Retinal pigment epithelial cell (primary cell): Measurements from ENCODE around the gene KLHL22.

Experiments used
- DNase-seq: peaks from one replicate; pipeline ENCODE4 v3.0.0-alpha.2; 2010; ENCODE audit warnings: low read depth
- H3K4me3 ChIP-seq: 2 replicates; pipeline ENCODE4 v1.5.1; 2011; ENCODE audit warnings: mild to moderate bottlenecking, low read length, control low read depth, moderate library complexity
- CTCF ChIP-seq: conservative IDR thresholded peaks from 2 replicates; pipeline ENCODE4 v1.5.1; 2011; ENCODE audit warnings: low read depth, low read length, control low read depth, inconsistent platforms

KLHL22 gene

GRCh38 chr22:20424932-20425565, 70.5 kb downstream of the KLHL22 start:
- TF ChIP-seq CTCF: no peak
- no peak for DNase-seq
- no peak overlapping the region for H3K4me3 ChIP-seq

GRCh38 chr22:20424568-20424931, 71.0 kb downstream of the KLHL22 start:
- H3K4me3 ChIP-seq: no peak overlapping the region
- no peak for TF ChIP-seq CTCF
- DNase-seq: no peak

GRCh38 chr22:20423906-20424551, 71.6 kb downstream of the KLHL22 start:
- no peak overlapping the region for H3K4me3 ChIP-seq
- no peak for DNase-seq
- no peak for TF ChIP-seq CTCF

GRCh38 chr22:20423008-20423905, 72.3 kb downstream of the KLHL22 start:
- no peak for TF ChIP-seq CTCF
- DNase-seq: no peak
- no peak overlapping the region for H3K4me3 ChIP-seq

GRCh38 chr22:20422271-20423007, 73.2 kb downstream of the KLHL22 start:
- TF ChIP-seq CTCF: no peak
- no peak overlapping the region for H3K4me3 ChIP-seq
- DNase-seq: no peak

GRCh38 chr22:20421507-20421874, 74.1 kb downstream of the KLHL22 start:
- no peak overlapping the region for H3K4me3 ChIP-seq
- no peak for TF ChIP-seq CTCF
- DNase-seq: no peak
